22Rv1 (cell line): Measurements from ENCODE around the gene PGM5.

Experiments
- ZFX ChIP-seq: fragments of 450-650 bp; IDR thresholded peaks from 2 replicates; pipeline ENCODE4 v1.6.1; 2017; ENCODE audit warnings: antibody characterized with exemption, borderline replicate concordance
- TF ChIP-seq, protein P1 (sequence below): fragments of 450-650 bp; IDR thresholded peaks from 2 replicates; pipeline ENCODE4 v1.5.1; 2017; ENCODE audit warnings: mild to moderate bottlenecking

DNA sequence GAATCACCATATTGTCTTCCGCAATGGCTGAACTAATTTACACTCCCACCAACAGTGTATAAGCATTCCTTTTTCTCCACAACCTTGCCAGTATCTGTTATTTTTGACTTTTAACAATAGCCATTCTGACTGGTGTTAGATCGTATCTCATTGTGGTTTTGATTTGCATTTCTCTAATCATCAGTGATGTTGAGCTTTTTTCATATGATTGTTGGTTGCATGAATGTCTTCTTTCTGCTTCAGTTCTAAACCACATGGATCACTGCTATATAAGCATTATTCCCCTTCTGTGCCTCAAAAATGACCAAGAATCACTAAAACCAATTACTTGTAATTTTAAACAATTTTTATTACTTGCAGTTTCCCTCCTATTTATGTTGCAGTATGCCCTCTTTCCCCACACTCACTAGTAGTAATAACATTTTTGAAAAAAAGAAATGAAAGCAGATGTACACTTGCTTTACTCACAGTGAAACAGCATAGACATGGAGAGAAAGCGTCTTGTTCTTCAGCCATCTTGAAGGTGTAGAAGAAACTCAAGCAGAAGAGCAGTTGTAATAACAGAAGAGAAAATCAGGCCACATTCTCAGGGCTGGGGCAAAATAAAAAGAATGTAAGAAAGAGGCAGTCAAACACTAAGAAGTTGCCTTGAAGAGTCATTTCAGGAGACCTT, 188.8 kb downstream of the PGM5 start:
- TF ChIP-seq, protein P1, sequence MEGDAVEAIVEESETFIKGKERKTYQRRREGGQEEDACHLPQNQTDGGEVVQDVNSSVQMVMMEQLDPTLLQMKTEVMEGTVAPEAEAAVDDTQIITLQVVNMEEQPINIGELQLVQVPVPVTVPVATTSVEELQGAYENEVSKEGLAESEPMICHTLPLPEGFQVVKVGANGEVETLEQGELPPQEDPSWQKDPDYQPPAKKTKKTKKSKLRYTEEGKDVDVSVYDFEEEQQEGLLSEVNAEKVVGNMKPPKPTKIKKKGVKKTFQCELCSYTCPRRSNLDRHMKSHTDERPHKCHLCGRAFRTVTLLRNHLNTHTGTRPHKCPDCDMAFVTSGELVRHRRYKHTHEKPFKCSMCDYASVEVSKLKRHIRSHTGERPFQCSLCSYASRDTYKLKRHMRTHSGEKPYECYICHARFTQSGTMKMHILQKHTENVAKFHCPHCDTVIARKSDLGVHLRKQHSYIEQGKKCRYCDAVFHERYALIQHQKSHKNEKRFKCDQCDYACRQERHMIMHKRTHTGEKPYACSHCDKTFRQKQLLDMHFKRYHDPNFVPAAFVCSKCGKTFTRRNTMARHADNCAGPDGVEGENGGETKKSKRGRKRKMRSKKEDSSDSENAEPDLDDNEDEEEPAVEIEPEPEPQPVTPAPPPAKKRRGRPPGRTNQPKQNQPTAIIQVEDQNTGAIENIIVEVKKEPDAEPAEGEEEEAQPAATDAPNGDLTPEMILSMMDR, result no peak
- no peak for TF ChIP-seq ZFX
